ENCODE data around the gene NOPCHAP1.
"Not testable (repeated sequence)": the region's sequence is repeated elsewhere in the genome, so short reads cannot be mapped to it uniquely, and the experiment has no call there.

Gene NOPCHAP1, protein sequence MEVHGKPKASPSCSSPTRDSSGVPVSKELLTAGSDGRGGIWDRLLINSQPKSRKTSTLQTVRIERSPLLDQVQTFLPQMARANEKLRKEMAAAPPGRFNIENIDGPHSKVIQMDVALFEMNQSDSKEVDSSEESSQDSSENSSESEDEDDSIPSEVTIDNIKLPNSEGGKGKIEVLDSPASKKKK

GRCh38 chr12:104986022-104986941 lies at the start of gene NOPCHAP1:
TSS of gene NOPCHAP1 (plus strand) at chr12:104986316. CDS start at chr12:104986353, 37 bp downstream.
- in situ Hi-C loops (cut with MboI; ENCODE audit: low sequenced_read_pairs): no loop called here

DNA sequence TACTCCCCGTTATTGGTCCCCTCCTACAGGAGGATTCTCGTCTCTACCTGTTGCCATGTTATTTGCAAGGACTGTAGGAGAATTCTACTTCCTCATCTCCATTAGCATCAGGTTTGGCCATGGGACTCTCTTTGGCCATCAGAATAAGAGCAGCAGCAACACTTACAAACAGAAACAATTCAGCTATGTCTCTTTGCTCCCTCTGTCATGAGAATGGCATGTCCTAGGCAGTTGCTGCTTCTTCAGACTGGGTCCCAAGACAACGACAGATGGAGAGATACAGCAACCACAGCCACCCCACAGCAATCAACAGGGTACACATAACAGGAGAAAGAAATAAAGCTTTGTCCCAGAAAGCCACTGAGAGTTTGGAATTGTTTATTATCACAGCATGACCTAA lies 47.7 kb upstream of the NOPCHAP1 start:
- in situ Hi-C loops (cut with MboI; ENCODE audit: low sequenced_read_pairs): no loop called here

DNA sequence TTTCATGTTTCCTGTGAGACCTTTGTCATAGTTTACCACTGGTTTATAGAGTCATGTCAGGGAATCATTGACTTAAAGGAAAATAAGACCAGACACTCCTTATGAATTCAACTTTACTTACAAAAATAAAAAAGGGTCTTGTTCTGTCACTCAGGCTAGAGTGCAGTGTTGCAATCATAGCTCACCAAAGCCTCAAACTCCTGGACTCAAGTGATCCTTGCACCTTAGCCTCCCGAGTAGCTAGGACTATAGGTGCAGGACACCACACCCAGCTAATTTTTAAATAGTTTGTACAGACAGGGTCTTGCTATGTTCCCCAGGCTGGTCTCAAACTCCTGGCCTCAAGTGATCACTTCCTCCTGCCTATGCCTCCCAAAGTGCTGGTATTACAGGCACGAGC lies 47.0 kb upstream of the NOPCHAP1 start:
- in situ Hi-C loops (cut with MboI; ENCODE audit: low sequenced_read_pairs): no loop called here

DNA sequence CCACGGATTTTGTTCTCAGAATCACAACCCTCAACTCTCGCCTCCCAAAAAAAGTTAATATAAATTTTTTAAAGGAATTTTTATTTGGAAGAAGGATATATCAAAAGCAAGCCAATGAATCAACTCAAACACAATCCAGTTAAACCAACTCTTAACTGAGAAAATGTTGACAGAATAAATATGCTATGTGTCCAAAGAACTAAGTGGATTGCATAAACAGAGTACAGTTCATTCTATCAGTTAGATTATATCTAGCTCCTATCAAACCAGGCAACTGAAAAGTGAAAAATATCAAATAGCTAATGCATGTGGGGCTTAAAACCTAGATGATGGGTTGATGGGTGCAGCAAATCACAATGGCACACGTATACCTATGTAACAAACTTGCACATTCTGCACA lies 44.7 kb upstream of the NOPCHAP1 start:
- in situ Hi-C loops (cut with MboI; ENCODE audit: low sequenced_read_pairs): no loop called here

- in situ Hi-C loops (cut with MboI; ENCODE audit: low sequenced_read_pairs): no loop called here
These were observed 44.0 kb upstream of the NOPCHAP1 start for GRCh38 chr12:104942075-104942474.

- in situ Hi-C loops (cut with MboI; ENCODE audit: low sequenced_read_pairs): not testable (repeated sequence)
These were observed 42.7 kb upstream of the NOPCHAP1 start for GRCh38 chr12:104943401-104943800.

GRCh38 chr12:104944252-104944651 lies 41.9 kb upstream of the NOPCHAP1 start:
- in situ Hi-C loops (cut with MboI; ENCODE audit: low sequenced_read_pairs): no loop called here

GRCh38 chr12:104948716-104949115 lies 37.4 kb upstream of the NOPCHAP1 start:
- in situ Hi-C loops (cut with MboI; ENCODE audit: low sequenced_read_pairs): not testable (repeated sequence)

DNA sequence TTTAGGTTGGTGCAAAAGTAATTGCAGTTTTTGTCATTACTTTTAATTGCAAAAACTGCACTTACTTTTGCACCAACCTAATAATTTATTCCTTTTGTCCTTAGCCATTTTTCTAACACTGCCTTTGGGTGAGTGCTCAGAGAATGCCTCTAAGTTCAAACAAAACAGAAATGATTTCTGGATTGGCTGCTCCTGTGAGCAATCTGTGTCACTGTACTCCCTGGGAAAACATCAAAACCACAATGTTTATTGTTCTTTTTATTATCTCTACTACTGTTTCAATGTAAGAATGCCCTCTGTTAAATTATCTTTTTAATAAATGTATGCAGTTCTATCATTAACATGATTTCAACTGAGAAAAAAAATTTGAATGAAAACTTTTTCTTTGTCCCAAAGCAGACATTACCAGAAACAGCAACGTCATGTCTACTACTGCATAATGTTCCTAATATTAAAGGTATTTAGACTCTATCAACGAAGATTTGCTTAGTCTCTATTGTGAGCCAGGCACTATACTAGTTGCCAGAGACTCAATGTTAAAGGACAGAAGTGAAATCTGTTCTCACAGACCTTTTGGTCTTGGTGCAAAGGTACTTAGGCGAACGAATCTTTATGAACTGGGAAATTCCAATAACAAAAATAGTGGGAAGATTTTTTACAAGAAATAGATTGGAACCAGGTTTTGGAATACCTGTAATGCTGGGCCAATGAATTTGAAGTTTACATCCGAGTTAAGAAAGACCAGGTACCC lies 34.2 kb upstream of the NOPCHAP1 start:
- in situ Hi-C loops (cut with MboI; ENCODE audit: low sequenced_read_pairs): no loop called here

DNA sequence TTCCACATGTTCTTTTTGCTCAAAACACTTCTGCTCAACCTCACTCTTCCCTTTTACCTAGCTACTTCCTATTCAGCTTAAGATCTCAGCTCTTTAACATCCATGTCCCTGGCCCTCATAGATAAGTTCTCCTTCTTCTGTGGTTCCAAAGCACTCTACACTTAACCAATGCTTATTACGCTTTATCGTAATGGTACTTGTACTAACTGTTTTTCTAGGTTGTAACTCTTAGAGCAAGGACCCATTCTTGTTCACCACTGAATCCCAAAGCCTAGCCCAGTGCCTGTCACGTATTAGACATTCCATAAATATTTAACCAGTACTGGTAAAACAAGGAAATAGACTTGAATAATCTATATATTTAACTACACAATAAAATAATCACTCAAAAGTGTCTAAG lies 33.3 kb upstream of the NOPCHAP1 start:
- in situ Hi-C loops (cut with MboI; ENCODE audit: low sequenced_read_pairs): no loop called here

GRCh38 chr12:104953323-104953722 lies 32.8 kb upstream of the NOPCHAP1 start:
- in situ Hi-C loops (cut with MboI; ENCODE audit: low sequenced_read_pairs): no loop called here

GRCh38 chr12:104955703-104956102 lies 30.4 kb upstream of the NOPCHAP1 start:
- in situ Hi-C loops (cut with MboI; ENCODE audit: low sequenced_read_pairs): no loop called here

DNA sequence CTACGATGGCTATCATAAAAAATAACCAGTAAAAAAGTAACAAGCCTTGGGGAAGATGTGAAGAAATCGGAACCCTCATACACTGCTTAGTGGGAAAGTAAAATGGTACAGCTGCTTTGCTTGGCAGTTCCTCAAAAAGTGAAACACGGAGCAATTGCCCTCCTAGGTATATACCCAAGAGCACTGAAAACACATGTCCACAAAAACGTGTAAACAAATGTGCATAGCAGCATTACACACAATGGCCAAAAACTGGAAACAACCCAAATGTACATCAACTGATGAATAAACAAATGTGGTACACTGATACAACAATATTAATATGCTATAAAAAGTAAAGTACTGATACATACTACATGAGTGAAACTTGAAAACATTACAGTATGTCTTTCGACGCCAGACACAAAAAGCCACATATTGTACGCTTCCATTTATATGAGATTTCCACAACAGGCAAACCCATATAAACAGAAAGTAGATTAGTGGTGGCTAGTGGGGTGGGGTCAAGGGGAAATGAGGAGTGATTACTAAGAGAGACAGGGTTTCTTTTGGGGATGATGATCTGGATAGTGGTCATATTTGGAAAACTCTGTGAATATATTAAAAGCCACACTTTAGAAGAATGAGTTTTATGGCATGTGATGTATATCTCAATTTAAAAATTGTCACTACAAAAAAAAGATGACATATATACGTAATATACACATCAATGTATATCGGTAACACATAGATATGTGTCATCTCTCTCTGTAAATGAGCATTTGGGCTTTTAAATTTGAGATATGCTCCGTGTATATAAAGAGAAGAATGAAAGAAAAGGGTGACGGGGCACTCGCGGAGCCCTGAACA lies 29.0 kb upstream of the NOPCHAP1 start:
- in situ Hi-C loops (cut with MboI; ENCODE audit: low sequenced_read_pairs): no loop called here

DNA sequence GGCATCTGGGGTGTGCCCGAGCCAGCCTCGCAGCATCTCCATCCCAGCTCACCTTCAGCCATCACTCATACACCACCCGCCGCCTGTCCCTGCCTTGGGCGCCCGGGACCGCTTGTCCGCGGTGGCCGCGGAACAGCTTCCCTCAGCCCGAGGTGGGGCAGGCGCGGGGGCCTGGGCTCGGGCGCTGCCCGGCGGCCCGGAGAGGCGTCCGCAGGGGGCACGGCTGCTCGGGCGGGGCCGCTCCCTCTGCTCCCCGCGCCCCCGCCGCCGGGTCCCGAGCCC lies 28.5 kb upstream of the NOPCHAP1 start:
- in situ Hi-C loops (cut with MboI; ENCODE audit: low sequenced_read_pairs): no loop called here

DNA sequence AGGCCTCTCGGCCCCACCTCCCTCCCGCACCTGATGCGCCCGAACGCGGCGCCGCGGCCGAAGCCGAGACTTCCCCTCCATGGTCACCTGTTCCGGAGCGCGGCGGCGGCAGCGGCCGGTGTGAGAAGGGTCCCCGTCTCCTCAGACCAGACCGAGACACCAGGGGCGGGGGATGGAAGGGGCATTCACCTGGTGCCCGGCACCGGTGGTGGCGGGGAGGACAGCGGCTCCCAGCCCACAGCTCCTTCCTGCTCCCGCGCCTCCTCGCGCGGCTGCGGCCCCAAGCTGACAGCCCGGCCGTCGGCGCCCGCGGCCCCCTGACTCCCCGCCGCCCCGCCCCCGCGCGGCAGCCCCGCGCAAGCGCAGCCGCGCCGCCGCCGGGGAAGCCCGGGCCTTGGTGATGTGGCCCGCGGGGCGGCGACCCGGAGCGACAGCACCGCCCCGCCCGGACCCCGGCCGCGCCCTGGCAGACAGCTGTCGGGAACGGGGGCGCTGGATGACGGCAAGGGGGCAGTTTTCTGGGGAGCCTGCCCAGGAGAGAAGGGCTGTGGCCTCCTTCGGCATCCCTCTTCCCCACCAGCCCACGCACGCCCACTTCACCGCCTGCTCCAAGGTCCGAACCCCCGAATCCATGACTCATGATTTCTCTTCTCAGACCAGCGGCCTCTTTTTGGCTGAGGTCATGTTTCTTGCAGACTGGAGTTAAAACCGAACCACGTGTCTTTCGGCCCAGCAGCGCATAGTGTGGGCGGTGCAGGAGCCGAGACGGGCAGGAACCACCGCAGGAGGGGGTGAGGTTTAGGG lies 27.9 kb upstream of the NOPCHAP1 start, which contains the start of gene SLC41A2:
TSS of gene SLC41A2 (minus strand) at position 290 of the 804 bp plus-strand sequence. CDS start 29,763 bp downstream, outside the sequence.
- in situ Hi-C loops (cut with MboI; ENCODE audit: low sequenced_read_pairs): no loop called here

DNA sequence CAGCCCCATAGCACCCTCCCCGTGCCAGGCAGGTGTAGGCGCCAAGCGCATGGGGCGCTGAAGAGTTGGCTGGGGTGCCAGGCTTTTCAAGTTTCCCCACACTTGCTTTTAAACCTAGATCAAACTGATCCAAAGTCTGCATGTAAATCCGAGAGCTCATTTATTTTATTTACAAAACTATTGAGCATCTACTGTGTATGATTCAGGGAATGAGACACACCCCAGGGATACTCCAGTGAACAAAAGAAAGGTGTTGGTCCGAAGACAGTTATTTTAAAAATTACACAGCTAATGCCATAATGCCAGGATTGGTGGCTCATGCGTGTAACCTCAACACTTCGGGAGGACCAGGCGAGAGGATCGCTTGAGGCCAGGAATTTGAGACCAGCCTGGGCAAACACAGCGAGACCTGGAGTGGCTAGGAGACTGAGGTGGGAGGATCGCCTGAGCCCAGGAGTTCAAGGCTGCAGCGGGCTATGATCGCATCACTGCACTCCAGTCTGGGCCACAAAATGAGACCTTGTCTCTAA lies 27.2 kb upstream of the NOPCHAP1 start:
- in situ Hi-C loops (cut with MboI; ENCODE audit: low sequenced_read_pairs): no loop called here

DNA sequence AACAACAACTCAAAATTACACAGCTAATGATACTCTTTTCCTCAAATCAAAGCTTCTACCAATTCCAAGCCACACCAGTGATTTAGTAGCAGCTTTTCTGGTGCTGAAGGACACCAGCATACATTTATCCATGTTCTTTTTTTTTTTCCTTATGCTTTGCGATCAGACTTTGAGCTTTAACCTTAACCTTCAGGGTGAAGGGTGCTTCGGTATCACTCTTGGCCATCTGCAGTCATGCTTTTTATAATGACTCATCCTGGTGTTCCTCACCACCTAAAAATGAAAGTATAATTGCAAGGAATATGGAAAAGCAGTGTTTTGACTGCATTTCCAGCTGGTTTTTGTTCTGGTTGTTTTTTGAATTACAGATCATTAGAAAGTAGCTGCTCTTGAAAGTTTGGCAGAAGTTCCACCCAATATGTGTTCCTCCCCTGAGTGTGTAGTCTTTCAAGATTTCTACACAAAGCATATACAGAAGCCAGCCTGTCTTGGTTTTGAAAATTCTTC lies 26.7 kb upstream of the NOPCHAP1 start:
- in situ Hi-C loops (cut with MboI; ENCODE audit: low sequenced_read_pairs): no loop called here

DNA sequence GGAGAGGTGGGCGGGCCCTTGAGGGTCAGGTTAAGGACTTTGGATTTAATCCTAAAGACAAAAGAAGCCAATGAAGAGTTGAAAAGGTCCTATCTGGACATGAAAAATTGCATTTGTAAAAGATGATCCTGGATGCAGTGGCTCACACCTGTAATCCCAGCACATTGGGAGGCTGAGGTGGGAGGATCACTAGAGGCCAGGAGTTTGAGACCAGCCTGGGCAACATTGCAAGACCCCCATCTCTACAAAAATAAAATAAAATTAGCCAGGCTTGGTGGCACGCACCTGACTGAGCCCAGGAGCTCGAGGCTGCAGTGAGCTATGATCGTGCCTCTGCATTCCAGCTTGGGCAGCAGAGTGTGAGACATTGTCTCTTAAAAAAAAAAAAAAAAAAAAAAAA lies 25.7 kb upstream of the NOPCHAP1 start:
- in situ Hi-C loops (cut with MboI; ENCODE audit: low sequenced_read_pairs): no loop called here

GRCh38 chr12:104963757-104964156 lies 22.4 kb upstream of the NOPCHAP1 start:
- in situ Hi-C loops (cut with MboI; ENCODE audit: low sequenced_read_pairs): no loop called here

Data from HL-60/S4 treated with phorbol 12-myristate 13-acetate at 8.2 ng/mL for 4 days and 3 days (cell line).